Esophagus muscularis mucosa (tissue), 4 donors: ENCODE measurements around the gene CHAT. TPM values are rescaled to one million over a fixed set of nuclear protein-coding genes. Genes with fewer than 3 reads are reported as not detected.

Experiments used
- DNase-seq: peaks from one replicate; pipeline ENCODE4 v3.0.0-alpha.2; 2017; ENCODE audit errors: extremely low spot score
- H3K27ac ChIP-seq, 4 donors: fragments of 200-600 bp; sonication (generic); replicated peaks in 1 of 4; 1 replicate in 3 of 4; 2 replicates in 1 of 4; pipeline ENCODE4 v1.5.1; 2016 to 2019; ENCODE audit warnings: mild to moderate bottlenecking in 1 of 4
- H3K27me3 ChIP-seq, 4 donors: fragments of 200-600 bp; sonication (generic); one replicate each; pipeline versions ENCODE4 v1.5.1 to v1.6.0; 2016 to 2019
- H3K36me3 ChIP-seq, 4 donors: fragments of 200-600 bp; sonication (generic); one replicate each; pipeline ENCODE4 v1.5.1; 2016 to 2019
- H3K4me1 ChIP-seq, 4 donors: fragments of 200-600 bp; sonication (generic); one replicate each; pipeline ENCODE4 v1.5.1; 2016 to 2019
- H3K4me3 ChIP-seq, 4 donors: fragments of 200-600 bp; sonication (generic); 1 replicate in 2 of 4; 2 replicates in 2 of 4; pipeline ENCODE4 v1.5.1; 2016 to 2019; ENCODE audit warnings: mild to moderate bottlenecking in 4 of 4, moderate library complexity in 1 of 4
- H3K9me3 ChIP-seq, 4 donors: fragments of 200-600 bp; sonication (generic); 1 replicate in 3 of 4; 2 replicates in 1 of 4; pipeline ENCODE4 v1.5.1; 2016 to 2019
- EP300 ChIP-seq: sonication (generic); formaldehyde crosslinking; IDR thresholded peaks from one replicate; pipeline ENCODE4 v1.6.1; 2017; ENCODE audit warnings: antibody characterized with exemption
- POLR2A ChIP-seq: fragments of 450-650 bp; IDR thresholded peaks from one replicate; pipeline ENCODE4 v1.6.1; 2017; ENCODE audit warnings: antibody characterized with exemption, moderate library complexity, mild to moderate bottlenecking, low read depth
- POLR2AphosphoS5 ChIP-seq, 2 donors: sonication (generic); formaldehyde crosslinking; IDR thresholded peaks; one replicate each; pipeline ENCODE4 v1.6.1; 2017; ENCODE audit warnings: antibody characterized with exemption in 2 of 2
- WGBS: methylation state at CpG from one replicate; pipeline ENCODE4 v1.1.5; 2018; 5-methylcytosine and 5-hydroxymethylcytosine counted together
- intact Hi-C: fragments of 100-400 bp; cut with DNase I; formaldehyde crosslinking; loops from one replicate; pipeline ENCODE4 v1.15.1; 2023
- total RNA-seq, 4 donors: library from RNA; depleted of rRNA; stranded (reverse); fragments of >200 nt; gene quantifications; one replicate each; pipeline versions ENCODE4 v1.1.0 to v1.2.1, GENCODE V29; 2016
- TF ChIP-seq, protein P1 (sequence below), 3 experiments: fragments of 200-600 bp in 2 of 3; fragments of 450-650 bp in 1 of 3; sonication (generic) in 2 of 3; IDR thresholded peaks; one replicate each; pipeline ENCODE4 v1.5.1; 2017 to 2019; ENCODE audit warnings: antibody characterized with exemption in 3 of 3, mild to moderate bottlenecking in 2 of 3, moderate library complexity in 1 of 3

CHAT gene
- total RNA-seq, 4 donors from 2014 or later: 0.17 TPM; not detected in 3

DNA sequence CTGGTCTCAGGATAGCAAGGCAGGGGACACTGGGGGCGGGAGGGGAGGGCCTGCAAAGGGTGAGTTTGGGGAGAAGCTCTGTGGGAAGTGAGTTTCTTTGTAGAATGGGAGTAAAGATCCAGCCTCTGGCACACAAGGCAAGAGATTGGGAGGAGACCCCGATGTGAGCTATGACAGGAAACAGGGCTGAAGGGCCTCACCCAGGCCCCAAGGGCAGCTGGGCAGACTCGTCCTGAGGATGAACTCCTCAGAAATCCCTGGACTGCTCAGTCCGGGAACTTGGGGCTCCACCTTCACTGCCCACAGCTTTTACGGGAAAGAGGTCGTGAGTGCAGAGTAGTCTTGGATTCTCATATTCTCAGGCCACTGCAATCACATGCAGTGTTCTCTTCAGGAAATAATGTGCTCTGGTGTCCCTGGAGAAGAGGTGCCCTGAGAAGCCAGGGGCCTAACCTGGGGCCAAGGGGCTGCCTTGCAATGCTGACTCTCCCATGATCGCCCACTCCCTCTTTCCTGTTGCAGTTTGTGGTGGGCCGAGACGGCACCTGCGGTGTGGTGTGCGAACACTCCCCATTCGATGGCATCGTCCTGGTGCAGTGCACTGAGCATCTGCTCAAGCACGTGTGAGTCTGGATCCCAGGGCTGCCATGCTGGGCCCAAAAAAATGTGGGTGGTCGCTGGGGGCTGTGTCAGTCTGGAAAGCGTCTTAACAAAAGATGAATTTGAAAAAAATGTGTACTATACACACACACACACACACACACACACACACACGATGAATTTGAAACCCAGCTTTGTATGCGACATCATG, 34.4 kb downstream of the CHAT start:
- H3K27ac ChIP-seq: no peak overlapping the region
- no peaks in the 10 kb centered on the region for H3K36me3 ChIP-seq
- no peaks in the 10 kb centered on the region for H3K4me1 ChIP-seq
- no peak overlapping the region for H3K4me3 ChIP-seq
- no peaks in the 10 kb centered on the region for H3K9me3 ChIP-seq
- intact Hi-C loops: no loop called here
- WGBS: 72% methylated on average over 18 of the region's 18 CpGs
- no peak for DNase-seq
- H3K27me3 ChIP-seq: peaks cover 0 to 66% (median 0%) of the 10 kb centered on the region in 4 donors
- no peak for TF ChIP-seq POLR2A
- no peak for TF ChIP-seq POLR2AphosphoS5 (IDR thresholded peaks at IDR 0.05)
- no peak for TF ChIP-seq EP300
- TF ChIP-seq, protein P1, sequence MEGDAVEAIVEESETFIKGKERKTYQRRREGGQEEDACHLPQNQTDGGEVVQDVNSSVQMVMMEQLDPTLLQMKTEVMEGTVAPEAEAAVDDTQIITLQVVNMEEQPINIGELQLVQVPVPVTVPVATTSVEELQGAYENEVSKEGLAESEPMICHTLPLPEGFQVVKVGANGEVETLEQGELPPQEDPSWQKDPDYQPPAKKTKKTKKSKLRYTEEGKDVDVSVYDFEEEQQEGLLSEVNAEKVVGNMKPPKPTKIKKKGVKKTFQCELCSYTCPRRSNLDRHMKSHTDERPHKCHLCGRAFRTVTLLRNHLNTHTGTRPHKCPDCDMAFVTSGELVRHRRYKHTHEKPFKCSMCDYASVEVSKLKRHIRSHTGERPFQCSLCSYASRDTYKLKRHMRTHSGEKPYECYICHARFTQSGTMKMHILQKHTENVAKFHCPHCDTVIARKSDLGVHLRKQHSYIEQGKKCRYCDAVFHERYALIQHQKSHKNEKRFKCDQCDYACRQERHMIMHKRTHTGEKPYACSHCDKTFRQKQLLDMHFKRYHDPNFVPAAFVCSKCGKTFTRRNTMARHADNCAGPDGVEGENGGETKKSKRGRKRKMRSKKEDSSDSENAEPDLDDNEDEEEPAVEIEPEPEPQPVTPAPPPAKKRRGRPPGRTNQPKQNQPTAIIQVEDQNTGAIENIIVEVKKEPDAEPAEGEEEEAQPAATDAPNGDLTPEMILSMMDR (IDR thresholded peaks at IDR 0.05): no peak

DNA sequence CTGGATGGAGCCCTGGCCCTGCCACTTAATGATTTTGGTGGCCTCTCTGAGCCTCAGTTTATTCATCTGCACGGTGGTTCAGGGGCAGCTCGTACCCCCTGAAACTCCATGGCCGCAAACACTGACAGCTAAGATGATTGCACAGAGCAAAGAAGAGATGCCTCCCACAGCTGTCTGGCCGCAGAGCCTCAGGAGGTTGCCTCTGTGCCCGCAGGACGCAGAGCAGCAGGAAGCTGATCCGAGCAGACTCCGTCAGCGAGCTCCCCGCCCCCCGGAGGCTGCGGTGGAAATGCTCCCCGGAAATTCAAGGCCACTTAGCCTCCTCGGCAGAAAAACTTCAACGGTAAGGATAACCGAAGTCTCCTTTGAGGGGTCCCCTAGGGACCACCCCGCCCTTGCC, 35.5 kb downstream of the CHAT start:
- Histone ChIP-seq H3K4me3 (no peak overlapping the region), H3K27ac (no peak overlapping the region), H3K9me3 (no peaks in the 10 kb centered on the region), H3K27me3 (peaks cover 0 to 66% (median 0%) of the 10 kb centered on the region in 4 donors), H3K36me3 (no peaks in the 10 kb centered on the region), H3K4me1 (no peaks in the 10 kb centered on the region)
- intact Hi-C loops: no loop called here
- TF ChIP-seq POLR2AphosphoS5 (IDR thresholded peaks at IDR 0.05) (no peak), POLR2A (no peak), EP300 (no peak)
- TF ChIP-seq, protein P1 (IDR thresholded peaks at IDR 0.05): no peak
- WGBS: 22% methylated on average over 16 of the region's 17 CpGs
- DNase-seq: peak; percentile 79

DNA sequence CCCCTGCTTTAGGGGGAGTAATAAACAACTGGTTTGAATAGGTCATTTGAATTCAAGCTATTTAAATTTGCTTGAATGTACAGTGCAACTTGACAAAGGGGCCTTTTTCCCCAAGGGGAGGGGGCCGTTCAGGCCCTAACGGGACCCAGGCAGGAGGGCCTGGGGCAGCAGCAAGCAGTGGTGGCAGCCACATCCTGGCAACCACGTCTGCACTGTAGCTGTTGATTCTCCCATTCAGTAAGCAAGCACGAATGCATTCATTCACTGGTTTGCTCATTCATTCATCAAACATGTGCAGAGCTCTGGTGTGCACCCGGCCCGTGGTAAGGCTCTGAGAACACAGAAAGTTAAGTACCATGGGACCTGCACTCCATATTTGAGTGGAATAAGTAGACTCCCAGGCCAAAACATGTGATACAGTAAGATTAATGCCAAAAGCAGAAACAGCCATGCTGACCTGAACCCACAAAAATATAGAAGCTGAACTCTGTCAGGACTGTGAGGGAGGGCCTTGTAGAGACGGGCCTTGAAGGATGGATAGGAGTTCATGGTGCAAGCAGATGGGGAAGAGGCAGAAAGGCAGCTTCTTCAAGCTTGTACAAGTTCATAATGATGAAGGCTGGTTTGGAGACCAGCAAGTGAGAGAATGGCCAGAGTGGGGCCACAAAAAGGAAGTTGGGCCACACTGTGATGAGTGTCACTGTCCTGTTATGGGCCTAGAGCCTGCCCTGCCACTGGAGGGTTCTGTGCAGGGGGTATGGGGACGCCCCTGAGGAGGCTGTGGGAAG, 36.3 kb downstream of the CHAT start:
- 64% methylated on average over 8 of the region's 8 CpGs for WGBS
- H3K27ac ChIP-seq: no peak overlapping the region

DNA sequence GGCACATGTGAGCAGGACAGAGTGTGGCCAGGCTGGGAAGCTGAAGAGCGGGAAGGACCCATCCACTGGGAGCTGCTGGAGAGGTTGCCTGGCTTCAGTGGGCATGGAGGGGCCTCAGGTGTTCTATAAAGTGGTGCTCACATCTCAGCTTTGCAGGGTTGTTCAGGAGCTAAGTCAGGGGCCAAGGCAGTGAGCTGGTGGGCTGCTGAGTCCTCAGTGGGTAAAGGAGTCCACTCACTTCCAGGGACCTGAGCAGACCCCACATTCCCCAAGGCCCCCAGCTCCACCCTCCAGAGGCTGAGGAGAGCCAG, 36.8 kb downstream of the CHAT start:
- TF ChIP-seq EP300 (no peak), POLR2A (no peak), POLR2AphosphoS5 (IDR thresholded peaks at IDR 0.05) (no peak)
- TF ChIP-seq, protein P1 (IDR thresholded peaks at IDR 0.05): no peak
- H3K4me1 ChIP-seq: no peaks in the 10 kb centered on the region
- peaks cover 0 to 64% (median 0%) of the 10 kb centered on the region in 4 donors for H3K27me3 ChIP-seq
- no peak overlapping the region for H3K27ac ChIP-seq
- 100% methylated on average over 1 of the region's 1 CpG for WGBS
- intact Hi-C loops: no loop called here
- H3K9me3 ChIP-seq: no peaks in the 10 kb centered on the region
- no peak overlapping the region for H3K4me3 ChIP-seq
- no peaks in the 10 kb centered on the region for H3K36me3 ChIP-seq
- peak; percentile 85 for DNase-seq

More for the DNA sequence above, 36.3 kb downstream of the CHAT start:
- intact Hi-C loops: no loop called here
- Histone ChIP-seq H3K4me3 (no peak overlapping the region), H3K9me3 (no peaks in the 10 kb centered on the region), H3K27me3 (peaks cover 0 to 65% (median 0%) of the 10 kb centered on the region in 4 donors), H3K4me1 (no peaks in the 10 kb centered on the region), H3K36me3 (no peaks in the 10 kb centered on the region)
- peak; percentile 60 for DNase-seq
- no peak for TF ChIP-seq POLR2A
- TF ChIP-seq POLR2AphosphoS5 (IDR thresholded peaks at IDR 0.05): no peak
- TF ChIP-seq, protein P1 (IDR thresholded peaks at IDR 0.05): no peak
- TF ChIP-seq EP300: no peak
